DMS153 (cell line): ENCODE data around the gene WNT1.

ENCODE experiments used
- DNase-seq: peaks from one replicate; lab custom pipeline; 2025; lab: John Stamatoyannopoulos, UW

Gene WNT1

DNA sequence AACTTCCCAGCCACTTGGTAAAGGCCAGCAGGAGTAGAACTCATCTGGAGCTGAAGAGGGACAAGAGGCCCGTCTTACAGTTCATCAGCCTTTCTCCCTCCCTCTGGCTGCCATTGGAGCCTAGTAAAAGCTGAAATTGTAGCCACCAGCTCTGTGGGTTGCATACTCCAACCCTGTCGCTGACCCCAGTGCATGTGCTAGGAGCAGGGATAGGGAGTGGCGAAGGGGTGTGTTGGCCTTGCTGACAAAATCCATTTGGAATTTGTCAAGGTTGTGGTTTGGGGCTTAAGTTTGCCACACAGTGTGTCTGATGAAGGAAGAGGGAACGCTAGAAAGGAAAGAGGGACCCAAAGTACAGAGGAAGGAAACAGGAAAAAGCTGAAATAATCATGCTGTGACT, 16.8 kb upstream of the WNT1 start:
- no peak for DNase-seq

DNA sequence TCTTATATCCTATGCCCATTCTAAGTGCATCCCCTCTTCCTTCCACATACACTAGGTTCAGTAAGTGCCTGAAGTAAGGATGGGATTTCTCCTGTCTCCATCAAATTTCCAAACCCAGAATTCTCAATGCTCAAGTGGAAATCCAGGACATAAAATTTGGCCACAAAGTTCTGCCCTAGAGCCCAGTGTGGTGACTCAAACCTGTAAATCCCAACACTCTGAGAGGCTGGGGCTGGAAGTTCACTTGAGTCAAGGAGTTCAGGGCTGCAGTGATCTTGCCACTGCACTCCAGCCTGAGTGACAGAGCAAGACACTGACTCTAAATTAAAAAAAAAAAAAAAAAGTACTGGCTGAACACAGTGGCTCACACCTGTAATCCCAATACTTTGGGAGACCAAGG, 16.3 kb upstream of the WNT1 start:
- no peak for DNase-seq

DNA sequence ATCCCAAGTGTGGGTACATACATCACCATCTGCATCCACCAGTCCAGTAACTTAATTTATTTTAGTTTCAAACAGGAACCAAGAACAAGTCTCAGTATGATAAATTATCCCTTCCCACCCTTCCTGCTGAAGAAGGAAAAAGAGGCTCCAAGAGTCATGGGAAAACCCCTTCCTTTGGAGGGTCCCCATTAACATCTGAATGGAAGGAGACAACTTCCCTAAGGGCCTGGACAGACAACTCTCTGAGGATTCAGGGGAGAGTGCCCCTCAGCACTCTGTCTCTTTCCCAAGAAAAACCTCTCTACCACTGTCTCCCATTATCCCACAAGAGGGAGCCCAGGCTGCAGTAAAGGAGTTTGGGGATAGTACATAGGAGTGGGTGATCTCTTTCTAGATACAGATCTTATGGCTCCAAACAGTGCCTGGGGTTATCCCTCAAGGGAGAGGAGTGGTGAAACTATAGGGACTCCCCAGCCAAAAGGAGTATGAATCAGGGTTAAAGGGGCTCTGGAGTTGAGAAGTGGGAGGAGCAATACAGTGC, 12.8 kb upstream of the WNT1 start:
- DNase-seq: no peak

DNA sequence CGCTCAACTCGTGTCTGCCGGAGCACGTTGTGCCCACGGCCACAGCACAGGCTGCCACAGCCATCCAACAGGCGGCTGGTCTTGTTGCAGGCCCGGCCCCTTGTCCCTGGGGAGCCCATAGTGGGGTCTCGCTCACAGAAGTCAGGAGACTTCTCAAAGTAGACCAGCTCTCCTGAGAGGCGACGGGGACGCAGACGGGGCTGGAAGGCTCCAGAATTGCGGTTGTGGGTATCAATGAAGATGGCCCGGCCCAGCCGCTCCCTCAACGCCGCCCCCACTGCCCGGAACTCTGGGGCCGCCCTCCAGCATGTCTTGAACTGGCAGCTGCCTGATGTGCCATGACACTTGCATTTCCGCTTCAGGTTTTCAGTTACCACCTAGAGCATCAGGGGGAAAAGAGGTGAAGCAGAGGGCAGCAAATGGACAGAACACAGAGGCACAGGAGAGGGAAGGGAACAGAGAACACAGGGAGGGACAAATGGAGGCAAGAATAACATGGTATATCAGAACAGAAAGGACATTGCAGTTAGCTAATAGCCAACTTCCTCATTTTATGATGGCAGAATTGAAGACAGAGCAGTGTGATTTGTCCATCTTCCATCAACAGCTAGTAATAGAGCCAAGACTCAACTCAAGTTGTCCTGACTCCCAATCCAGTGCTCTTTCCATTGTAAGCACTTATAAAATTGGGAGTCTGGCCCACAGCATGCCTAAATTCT, 11.8 kb upstream of the WNT1 start:
- DNase-seq: no peak

DNA sequence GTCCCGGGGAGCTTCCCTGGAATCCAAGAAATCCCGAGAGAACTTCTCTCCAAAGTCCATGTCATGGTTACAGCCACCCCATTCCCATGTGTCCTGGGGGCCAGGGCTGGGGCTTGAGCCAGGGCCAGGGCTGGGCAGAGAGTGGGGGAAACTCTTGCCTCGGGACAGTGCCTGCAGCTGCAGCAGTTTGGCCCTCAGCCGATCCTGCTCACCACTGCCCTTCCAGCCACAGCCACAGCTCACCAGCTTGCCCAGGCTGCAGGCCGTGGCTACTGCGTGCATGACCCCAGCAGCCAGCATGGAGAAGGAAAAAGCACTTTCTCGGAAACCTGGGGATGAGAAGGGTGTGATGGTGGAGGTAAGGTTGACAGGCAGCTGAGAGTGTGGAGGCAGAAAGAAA, 10.1 kb upstream of the WNT1 start:
- DNase-seq: no peak

DNA sequence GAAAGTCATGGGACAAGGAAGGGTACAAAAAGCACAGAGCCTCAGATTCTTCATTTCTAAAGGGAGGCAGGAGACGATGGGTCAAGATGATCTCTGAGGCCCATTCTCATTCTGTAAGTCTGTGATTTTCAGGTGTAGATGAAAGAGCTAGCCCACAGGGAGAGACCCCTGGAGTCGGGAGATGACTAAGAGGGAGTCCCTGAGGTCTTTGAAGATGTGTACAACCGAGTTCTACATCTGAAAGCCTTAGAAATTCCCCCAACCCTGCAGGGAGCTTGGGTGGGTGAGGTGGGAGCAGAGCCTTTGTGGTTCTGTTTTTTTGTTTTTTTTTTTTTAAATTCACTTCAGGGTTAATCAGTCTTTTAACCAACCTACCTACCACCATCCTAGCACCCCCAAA, 9.7 kb upstream of the WNT1 start:
- no peak for DNase-seq

DNA sequence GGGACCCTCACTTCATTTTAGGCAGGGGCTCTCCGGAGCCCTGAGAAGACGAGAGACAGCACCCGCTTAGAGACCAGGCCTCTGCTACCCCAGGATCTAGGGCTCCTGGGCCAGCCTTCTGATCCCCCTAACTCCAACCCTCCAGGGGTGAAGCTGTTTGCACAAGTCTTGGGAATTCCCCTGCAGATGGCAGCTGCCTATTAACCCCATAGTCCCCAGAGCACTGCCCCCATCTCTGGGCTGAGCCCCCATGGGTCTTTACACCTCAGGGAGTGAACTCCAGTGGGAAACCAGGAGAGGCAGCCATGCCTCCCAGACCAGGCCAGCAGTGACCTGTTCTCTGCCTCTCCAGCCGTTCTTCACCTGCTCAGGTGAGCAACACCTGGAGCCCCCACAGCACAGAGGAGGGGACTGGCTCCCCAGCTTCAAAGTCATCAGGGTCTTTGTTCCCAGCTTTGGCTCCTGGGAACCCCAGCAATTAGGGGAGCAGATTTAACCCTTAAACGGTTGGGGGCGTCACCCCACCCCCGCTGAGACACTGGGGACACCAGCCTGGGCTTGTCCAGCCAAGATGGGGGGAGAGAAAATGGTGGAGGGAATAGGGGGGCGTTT, 8.9 kb upstream of the WNT1 start:
- DNase-seq: no peak

DNA sequence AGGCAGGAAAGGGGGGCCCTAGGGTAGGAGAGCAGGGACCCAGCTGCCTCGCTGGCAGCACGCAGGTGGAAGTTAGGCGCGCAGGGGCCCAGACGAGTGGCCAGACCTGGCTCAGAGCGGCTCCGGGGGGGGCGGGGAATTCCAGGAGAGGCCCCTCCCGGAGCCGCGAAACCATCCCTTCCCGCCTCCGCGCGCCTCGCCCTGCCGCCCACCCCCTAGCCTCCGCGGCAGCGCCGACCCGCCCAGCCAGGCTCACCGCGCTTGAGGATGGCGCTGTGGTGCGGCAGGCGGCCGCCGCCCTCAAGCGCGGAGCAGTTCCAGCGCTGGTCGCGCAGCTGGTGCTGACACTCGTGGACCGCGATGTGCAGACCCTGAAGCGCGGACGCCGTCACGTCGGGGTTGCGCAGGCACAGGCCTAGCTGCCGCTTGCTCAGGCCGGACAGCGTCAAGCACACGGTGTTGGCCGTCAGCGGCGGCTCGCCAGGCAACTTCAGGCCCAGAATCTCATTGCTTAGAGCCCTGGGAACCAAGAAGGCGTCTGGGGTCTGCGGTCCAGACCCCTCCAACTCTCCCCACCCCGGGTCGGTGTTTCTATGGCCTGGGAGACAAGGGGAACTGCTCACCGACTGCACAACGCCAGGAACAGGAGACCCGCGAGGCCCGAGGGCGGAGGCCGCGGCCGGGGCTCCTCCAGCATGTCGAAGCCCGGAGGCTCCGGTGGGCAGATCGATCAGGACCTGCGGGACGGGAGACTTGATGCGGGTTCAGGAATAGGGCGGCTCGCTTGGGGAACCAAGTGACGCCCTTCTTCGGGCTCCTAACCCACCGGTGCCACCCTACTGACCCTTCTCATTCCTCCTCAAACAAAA, 8.1 kb upstream of the WNT1 start:
- DNase-seq: no peak

DNA sequence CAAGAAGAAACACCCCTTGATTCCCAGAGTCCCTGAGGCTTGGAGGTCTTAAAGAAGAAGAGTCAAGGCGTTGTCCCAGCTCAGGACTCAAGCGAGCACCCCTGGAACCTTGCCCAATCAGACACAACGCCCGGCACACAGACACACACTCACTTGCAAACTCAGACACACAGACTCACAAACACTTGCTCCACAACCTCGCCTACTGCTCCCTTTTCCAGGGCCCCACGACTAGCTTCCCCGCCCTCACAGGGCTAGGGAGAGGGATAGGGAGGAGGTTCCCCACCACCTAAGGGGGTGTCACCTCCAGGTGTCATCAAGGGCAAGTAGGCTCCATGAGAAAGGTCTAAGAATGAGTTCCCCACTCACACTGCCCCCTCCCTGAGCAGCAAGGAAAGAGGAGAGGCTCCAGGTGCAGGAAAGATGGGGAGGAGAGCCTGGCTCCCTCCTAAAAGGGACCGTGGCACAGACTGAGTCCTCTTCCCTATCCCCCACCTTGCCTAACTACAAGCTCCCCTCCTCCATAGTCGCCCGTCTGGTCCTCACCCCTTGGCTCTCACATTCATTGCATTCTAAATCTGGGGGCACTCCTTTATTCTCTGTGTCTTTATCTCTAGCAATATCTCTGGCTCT, 7.3 kb upstream of the WNT1 start:
- DNase-seq: no peak

DNA sequence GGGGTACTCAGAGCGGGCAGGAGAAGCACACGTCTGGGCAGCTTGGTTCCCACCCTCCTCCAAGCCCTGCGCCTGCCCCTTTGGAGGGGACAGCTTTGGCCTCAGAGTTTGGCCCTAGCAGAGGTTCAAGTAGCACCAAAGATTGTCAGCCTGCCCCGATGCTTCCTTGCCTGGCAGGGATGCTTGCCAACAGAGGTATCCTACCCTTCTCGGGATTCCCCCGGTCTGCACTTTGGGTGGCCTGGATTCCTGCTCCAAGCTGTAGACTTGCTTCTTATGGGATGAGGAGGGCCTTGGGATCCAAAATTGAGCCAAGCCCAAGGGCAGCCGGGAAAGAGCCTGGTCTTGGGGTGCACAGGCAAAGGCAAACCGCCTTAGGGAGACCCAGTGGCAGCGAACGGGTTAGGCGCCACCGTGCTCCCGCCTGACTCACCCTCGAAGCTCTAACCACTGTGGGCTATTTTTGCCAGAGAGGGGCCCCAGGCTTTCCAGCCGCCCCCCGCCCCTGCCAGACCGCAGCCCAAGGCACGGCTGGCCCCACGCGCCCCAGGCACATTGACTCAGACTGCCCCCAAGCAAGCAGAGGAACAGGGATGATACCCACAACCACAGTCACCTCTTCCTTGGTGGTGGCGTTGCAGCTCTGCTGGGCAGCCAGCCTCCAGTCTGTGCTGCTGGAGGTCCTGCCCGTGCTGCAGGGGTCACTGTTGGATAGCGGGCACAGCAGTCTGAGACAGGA, 5.7 kb upstream of the WNT1 start:
- no peak for DNase-seq

DNA sequence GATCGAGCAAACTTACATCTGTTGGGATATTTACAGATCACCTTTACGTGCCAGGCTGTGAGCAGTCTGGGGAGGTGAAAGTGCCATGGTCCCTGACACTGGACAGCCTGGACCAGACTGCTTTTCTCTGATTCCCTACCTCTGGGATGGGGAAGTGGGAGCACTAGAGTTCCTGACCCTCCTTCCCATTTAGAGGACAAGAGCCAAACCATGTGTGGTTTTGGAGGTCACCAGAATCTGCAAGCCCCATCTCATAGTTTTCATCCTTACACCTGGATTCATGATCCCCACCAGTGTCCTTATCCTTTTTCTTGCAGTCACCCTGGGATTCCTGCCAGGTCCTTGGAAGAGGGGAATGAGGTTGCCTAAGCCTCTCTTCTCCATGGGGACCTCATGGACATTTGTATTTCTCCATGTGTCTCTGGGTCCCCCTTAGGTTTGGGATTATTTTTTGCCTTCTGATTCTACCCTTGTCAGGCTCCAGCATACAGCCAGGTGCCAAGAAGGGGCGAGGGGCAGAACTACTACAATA, 5.1 kb upstream of the WNT1 start:
- DNase-seq: no peak

DNA sequence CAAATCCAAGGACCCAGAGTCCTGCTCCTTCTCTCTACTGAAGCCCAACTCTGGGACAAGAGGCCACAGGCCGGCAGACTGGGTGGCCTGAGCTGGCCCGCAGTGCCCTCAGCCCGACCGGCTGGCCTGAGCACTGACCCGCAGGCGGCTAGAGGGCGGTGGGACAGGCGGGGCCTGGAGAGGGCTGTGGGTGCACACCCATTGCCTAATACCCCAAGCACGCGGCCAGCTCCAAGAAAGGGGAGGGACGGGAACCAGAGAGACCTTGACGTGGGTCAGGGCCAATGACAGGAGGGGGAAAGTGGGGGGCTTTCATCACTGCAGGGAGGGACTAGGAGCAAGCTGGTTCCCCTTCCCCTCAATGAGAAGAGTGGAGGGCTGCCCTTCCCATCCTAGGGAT, 4.6 kb upstream of the WNT1 start:
- DNase-seq: no peak

DNA sequence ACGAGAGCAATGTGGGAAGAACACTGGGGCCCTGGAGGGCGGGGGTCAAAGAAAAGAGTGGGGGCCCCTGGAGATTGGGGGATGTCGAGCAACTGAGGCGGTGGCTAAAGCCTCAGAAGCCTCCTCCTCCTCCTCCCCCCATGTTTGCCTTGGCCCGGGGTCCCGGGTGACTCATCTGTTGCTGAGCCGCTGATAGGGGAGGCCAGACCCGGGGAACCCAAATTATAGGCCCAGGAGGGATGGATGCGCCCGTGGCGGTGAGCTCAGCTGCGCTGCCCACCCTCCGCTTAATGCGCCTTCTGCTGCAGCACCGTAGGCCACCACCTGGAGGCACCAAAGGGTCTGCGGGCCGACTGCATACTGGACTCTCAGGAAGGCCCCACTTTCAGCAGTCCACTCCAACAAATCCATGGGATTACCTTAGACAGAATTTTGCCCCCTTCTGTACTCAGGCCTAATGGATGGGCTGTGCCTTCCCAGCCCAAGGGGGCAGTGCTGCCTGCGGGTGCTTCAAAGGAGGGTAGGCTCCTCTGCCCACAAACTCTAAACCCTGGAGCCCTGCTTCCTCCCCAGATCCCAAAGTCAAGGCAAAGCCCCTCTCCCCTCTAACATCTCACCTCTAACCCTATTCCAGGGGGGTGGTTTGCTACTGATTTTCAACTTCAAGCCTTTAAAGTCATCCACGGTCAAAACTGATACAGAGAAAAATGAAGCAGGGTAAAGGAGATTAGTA, 4.0 kb upstream of the WNT1 start:
- DNase-seq: no peak

DNA sequence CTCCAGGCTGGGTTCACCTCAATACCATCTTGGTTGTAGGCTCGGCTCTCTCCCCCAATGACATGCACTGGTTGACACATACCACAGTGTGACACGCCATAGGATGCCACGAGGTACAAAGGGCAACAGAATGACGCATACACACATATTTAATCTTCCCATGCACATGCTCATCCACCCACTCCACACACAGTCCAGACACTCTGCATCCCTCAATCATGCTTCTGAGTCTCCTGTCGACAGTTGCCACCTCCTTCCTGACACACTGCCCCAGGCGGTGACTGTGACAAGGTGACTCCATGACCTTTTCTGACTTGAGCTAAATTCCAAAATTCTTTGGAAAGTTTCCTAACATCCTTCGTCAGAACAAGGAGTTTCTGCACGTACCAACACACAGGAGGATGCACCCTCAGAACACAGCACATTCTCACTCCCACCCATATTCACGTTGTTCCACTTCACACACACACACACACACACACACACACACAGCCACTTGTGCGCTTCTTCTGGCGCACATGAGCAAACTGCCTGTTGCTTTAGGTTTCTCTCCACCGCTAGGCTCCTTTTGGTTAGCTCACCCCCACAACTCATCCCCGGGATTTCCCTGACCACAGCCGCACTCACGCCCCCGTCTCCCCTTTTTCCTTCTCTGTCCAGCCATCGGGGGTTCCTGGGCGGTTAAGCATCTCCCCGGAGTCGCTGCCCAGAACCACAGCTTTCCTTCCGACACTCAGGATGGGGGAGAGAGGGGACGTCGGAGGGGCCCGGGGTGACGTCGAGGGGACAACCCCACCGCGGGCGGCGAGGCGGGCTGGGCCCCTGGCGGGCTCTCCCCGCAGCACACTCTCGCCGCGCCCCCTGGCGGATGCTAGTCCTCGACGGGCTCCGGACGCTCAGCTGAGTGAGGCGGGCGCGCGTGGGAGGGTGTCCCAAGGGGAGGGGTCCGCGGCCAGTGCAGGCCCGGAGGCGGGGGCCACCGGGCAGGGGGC, 536 bp upstream of the WNT1 start:
- DNase-seq: no peak

DNA sequence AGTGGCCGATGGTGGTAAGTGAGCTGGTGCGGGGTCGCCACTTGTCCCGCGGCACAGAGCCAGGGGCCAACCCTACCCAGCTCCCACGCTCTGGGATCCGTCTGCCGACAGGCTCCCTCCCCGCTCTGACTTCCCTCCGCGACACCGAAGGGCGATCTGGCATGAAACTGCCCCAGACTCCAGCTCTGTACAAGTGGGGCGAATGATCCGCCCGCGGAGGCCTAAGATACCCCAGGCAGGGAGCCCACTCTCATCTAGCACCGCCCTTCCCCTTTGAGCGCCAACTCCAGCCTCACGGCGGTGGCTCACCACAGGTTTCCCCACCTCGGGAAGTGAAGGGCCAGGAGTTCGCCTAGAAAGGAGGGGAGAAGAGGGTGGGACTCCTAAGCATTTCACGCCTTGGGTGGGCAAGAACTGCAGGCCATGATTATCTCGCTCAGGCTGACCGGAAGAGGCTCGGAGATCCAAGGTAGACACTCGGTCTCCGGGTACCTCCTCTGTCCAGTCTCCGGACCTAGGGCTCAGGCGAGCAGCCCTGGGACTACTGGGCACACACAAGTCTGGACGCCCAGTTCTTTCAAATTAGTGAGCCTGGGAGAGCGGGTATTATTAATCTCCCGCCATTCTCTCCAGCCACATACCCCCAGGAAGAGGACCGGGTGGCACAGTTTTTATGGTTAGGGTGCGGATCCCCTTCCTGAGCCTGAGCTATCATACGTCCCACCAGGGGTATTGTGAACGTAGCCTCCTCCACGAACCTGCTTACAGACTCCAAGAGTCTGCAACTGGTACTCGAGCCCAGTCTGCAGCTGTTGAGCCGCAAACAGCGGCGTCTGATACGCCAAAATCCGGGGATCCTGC, 849 bp downstream of the WNT1 start:
- no peak for DNase-seq

DNA sequence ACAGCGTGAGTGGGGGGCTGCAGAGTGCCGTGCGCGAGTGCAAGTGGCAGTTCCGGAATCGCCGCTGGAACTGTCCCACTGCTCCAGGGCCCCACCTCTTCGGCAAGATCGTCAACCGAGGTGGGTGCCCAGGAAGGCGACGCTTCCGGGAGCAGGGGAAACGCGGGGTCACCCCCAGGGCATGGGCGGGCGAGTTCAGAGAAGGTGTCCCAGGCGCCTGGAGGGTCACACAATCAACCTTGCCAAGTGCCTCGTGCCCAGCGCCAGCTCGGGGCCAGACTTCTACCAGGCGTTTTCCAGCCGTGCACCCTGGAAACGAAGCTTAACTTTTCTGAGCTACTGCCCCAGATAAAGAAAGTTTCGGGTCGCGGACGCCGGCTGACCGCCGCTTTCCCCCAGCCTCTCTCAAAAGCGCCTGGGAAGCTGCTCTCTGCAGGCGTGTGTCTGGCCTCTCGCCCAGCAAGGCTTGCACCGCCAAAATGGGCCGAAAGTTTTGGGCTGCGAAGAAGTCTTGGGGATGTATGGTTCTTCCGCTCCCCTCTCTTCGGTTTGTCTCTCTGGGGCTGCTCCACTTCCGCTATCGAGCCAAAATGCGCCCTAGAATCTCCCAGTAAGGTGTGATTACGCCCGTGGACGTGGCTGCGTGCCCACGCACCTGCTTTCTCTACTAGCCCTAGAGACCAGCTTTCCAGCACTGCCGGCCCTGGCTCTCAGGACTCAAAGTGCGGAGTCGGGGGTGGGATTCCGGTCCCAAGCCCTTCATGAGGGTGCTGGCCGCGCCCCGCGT, 1.7 kb downstream of the WNT1 start:
- no peak for DNase-seq

DNA sequence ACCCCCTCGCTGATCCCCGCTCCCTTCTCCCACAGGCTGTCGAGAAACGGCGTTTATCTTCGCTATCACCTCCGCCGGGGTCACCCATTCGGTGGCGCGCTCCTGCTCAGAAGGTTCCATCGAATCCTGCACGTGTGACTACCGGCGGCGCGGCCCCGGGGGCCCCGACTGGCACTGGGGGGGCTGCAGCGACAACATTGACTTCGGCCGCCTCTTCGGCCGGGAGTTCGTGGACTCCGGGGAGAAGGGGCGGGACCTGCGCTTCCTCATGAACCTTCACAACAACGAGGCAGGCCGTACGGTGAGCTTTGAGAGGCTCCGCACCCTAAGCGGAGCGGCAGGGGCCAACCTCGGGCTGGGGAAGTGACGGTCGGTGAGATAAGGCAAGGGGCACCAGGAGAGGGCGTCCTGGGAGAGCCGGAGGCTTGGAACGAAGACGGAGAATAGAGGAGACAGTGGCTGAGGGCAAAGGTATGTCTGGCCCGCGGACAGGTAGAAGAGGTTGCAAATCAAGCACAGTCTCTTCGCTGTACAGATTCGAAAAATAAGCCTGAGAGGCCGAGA, 2.3 kb downstream of the WNT1 start:
- DNase-seq: no peak
